Heart right ventricle (tissue), 16 donors: ENCODE measurements around the gene UNC119B. TPM values are rescaled to one million over a fixed set of nuclear protein-coding genes. Genes with fewer than 3 reads are reported as not detected.

Experiments used
- ATAC-seq, 8 donors: fragments of 200-7000 bp; cut with Tn5 transposase; one replicate each; pipeline ENCODE4 v1.9.1; 2020; ENCODE audit warnings: mild to moderate bottlenecking in 8 of 8, moderate library complexity in 8 of 8, moderate number of reproducible peaks in 1 of 8
- DNase-seq, 2 donors: peaks; one replicate each; pipeline ENCODE4 v3.0.0-alpha.2; 2020
- H3K27ac ChIP-seq, 10 donors: fragments of 200-600 bp; sonication (generic) in 2 of 10; one replicate each; pipeline versions ENCODE4 v1.5.0 to v1.8.0; 2020 to 2022; ENCODE audit warnings: mild to moderate bottlenecking in 3 of 10
- H3K27me3 ChIP-seq, 7 donors: fragments of 200-600 bp; one replicate each; pipeline ENCODE4 v1.8.0; 2021 to 2022; ENCODE audit warnings: mild to moderate bottlenecking in 2 of 7
- H3K36me3 ChIP-seq, 9 donors: fragments of 200-600 bp; sonication (generic) in 1 of 9; one replicate each; pipeline versions ENCODE4 v1.5.0 to v1.8.0; 2020 to 2022; ENCODE audit warnings: mild to moderate bottlenecking in 2 of 9
- H3K4me1 ChIP-seq, 9 donors: fragments of 200-600 bp; sonication (generic) in 1 of 9; one replicate each; pipeline versions ENCODE4 v1.5.0 to v1.8.0; 2020 to 2022; ENCODE audit warnings: mild to moderate bottlenecking in 4 of 9
- H3K4me3 ChIP-seq, 10 donors: fragments of 200-600 bp; sonication (generic) in 2 of 10; one replicate each; pipeline versions ENCODE4 v1.5.0 to v1.8.0; 2020 to 2022; ENCODE audit warnings: mild to moderate bottlenecking in 7 of 10, moderate library complexity in 2 of 10
- H3K9me3 ChIP-seq, 11 donors: fragments of 200-600 bp in 10 of 11; sonication (generic) in 2 of 11; one replicate each; pipeline versions ENCODE4 v1.5.0 to v1.8.0; 2013 to 2022; ENCODE audit warnings: mild to moderate bottlenecking in 2 of 11, control low read depth in 1 of 11, moderate library complexity in 1 of 11
- WGBS, 2 donors: extraction: QIAGEN DNeasy Blood & Tissue Kit; methylation state at CpG; one replicate each; pipeline ENCODE4 v1.1.7; 2013; ENCODE audit warnings: inconsistent platforms in 1 of 2; 5-methylcytosine and 5-hydroxymethylcytosine counted together
- intact Hi-C, 10 donors: fragments of 100-400 bp; cut with DNase I; formaldehyde crosslinking; loops; one replicate each; pipeline versions ENCODE4 v1.11.1 to v1.14.2; 2022
- polyA plus RNA-seq, 2 donors: library from polyadenylated mRNA; stranded (reverse); fragments of 200-250 nt; gene quantifications; one replicate each; pipeline ENCODE4 v1.2.3, GENCODE V29; 2013
- total RNA-seq, 10 donors: library from RNA; stranded (reverse); fragmentation: NEBNext Ultra II Directional in 3 of 10; extraction: Animal tissue kit (Norgen Biotek cat#: 25700) in 3 of 10; gene quantifications; one replicate each; pipeline versions ENCODE4 v1.2.1 to v1.2.4, GENCODE V29; 2021 to 2023
- TF ChIP-seq, protein P1 (sequence below), 9 donors: fragments of 200-600 bp; sonication (generic) in 2 of 9; IDR thresholded peaks; one replicate each; pipeline versions ENCODE4 v1.5.0 to v1.8.0; 2021 to 2022; ENCODE audit warnings: antibody characterized with exemption in 9 of 9, mild to moderate bottlenecking in 5 of 9, moderate library complexity in 1 of 9
- donor health status: Arrhythmogenic right ventricular cardiomyopathy.
- donor health status: ischemic (EF 13 %, LVEDD 7.1; RV severe dilation, severe dysfunction).
- donor health status: healthy with polysubstance abuse.
- donor health status: DM: no; HTN: yes; CAD: no.
- donor health status: DM: no; HTN: no; CAD: no.
- donor health status: ischemic (EF 25% LVEDD 6.9; RV normal size, moderate dysfunction).
- donor health status: ischemic (EF 25% LVEDD 5.7; RV mildly dilated, moderate dysfunction).
- donor health status: healthy.
- donor health status: DM: yes; HTN: yes; CAD: no.
- donor health status: Ischemic cardiomyopathy.
- donor health status: ischemic (EF 35%, LVEDD 5.7; RV mildly dilated, moderate dysfunction).
- donor health status: nonischemic (EF 11% LVEDD 7.7; RV severe dilation, severe dysfunction).
- donor health status: DM: yes; HTN: yes; CAD: no.
- donor health status: PGD.
- donor health status: ischemic (EF 29% LVEDD 5.4; RV normal size, mild dysfunction).
- donor health status: nonischemic (EF 23%, LVEDD 6.1; RV moderate dilation, normal function).

The UNC119B gene
- total and polyA plus RNA-seq, 12 donors, result 5.0 to 15.4 (median 9.3) TPM

- Histone ChIP-seq H3K27ac (peak overlapping the region; percentile 38 to 92 (median 84)), H3K4me1 (peaks cover 22 to 95% (median 72%) of the 10 kb centered on the region in 9 donors), H3K4me3 (no peak overlapping the region), H3K27me3 (no peaks in the 10 kb centered on the region), H3K36me3 (peaks cover 0 to 91% (median 44%) of the 10 kb centered on the region in 9 donors), H3K9me3 (no peaks in the 10 kb centered on the region)
- DNase-seq (no peak), ATAC-seq (no peak)
- intact Hi-C loops, result no loop called here
- WGBS, 2 donors, result 93% methylated on average over 7 of the region's 7 CpGs
- TF ChIP-seq, protein P1, sequence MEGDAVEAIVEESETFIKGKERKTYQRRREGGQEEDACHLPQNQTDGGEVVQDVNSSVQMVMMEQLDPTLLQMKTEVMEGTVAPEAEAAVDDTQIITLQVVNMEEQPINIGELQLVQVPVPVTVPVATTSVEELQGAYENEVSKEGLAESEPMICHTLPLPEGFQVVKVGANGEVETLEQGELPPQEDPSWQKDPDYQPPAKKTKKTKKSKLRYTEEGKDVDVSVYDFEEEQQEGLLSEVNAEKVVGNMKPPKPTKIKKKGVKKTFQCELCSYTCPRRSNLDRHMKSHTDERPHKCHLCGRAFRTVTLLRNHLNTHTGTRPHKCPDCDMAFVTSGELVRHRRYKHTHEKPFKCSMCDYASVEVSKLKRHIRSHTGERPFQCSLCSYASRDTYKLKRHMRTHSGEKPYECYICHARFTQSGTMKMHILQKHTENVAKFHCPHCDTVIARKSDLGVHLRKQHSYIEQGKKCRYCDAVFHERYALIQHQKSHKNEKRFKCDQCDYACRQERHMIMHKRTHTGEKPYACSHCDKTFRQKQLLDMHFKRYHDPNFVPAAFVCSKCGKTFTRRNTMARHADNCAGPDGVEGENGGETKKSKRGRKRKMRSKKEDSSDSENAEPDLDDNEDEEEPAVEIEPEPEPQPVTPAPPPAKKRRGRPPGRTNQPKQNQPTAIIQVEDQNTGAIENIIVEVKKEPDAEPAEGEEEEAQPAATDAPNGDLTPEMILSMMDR (IDR thresholded peaks at IDR 0.05), result no peak
These were observed 10.7 kb upstream of the UNC119B start for GRCh38 chr12:120699553-120699952.

DNA sequence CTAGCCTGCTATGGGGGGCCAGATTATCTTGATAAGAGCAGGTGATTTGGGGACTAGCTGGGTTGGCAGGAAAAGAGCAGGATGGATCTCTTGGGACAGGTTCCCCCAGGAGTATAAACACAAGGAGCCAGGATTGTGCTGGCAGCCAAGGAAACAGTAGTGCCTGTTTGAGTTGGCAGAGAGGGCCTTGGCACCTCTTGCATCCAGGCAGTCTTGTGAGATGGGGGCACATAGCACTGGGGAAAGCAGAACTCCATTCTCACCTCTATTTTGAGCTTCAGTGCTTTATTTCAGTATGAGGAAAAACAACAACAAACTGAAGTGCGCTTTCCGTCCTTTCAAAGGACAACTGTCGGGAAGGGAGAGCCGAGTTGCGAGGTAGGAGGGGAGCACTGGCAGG is 9.4 kb upstream of the UNC119B start:
- intact Hi-C loops, result no loop called here
- Histone ChIP-seq H3K4me1 (peaks cover 22 to 85% (median 72%) of the 10 kb centered on the region in 9 donors), H3K27ac (peak overlapping the region; percentile 20 to 92 (median 83)), H3K36me3 (peaks cover 0 to 87% (median 32%) of the 10 kb centered on the region in 9 donors), H3K4me3 (no peak overlapping the region), H3K9me3 (no peaks in the 10 kb centered on the region), H3K27me3 (no peaks in the 10 kb centered on the region)
- ATAC-seq, result peak in 3 of 8 donors; percentile 28 to 49 (median 42)
- TF ChIP-seq, protein P1 (IDR thresholded peaks at IDR 0.05), result no peak
- no peak for DNase-seq
- 38 to 55% methylated on average over 5 of the region's 5 CpGs for WGBS, 2 donors

DNA sequence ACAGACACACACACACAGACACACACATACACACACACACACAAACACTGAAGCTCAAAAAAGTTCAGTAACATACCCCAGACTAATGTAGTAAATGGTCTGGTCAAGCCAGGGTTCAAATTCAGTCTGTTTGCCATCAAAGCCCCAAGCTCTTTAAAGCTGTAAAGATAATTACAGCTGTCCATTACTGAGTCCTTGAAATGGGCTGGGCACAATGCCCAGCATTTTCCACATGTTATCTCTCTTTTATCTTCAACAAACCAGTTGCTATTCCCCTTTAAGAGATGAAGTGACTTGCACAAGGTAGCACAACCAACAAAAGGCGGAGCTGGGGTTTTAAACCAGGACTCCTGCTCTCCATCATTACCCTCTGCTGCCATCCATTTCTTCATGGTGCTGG is 7.6 kb upstream of the UNC119B start:
- ATAC-seq, result peak in 1 of 8 donors; percentile 9
- Histone ChIP-seq H3K9me3 (no peaks in the 10 kb centered on the region), H3K27me3 (no peaks in the 10 kb centered on the region), H3K4me1 (peaks cover 16 to 70% (median 59%) of the 10 kb centered on the region in 9 donors), H3K27ac (peak overlapping the region in 9 of 10 donors; percentile 32 to 92 (median 61)), H3K36me3 (peaks cover 0 to 70% (median 17%) of the 10 kb centered on the region in 9 donors), H3K4me3 (no peak overlapping the region)
- TF ChIP-seq, protein P1 (IDR thresholded peaks at IDR 0.05), result no peak
- intact Hi-C loops, result no loop called here
- no peak for DNase-seq
- WGBS, 2 donors, result 93 to 100% methylated on average over 1 of the region's 1 CpG

DNA sequence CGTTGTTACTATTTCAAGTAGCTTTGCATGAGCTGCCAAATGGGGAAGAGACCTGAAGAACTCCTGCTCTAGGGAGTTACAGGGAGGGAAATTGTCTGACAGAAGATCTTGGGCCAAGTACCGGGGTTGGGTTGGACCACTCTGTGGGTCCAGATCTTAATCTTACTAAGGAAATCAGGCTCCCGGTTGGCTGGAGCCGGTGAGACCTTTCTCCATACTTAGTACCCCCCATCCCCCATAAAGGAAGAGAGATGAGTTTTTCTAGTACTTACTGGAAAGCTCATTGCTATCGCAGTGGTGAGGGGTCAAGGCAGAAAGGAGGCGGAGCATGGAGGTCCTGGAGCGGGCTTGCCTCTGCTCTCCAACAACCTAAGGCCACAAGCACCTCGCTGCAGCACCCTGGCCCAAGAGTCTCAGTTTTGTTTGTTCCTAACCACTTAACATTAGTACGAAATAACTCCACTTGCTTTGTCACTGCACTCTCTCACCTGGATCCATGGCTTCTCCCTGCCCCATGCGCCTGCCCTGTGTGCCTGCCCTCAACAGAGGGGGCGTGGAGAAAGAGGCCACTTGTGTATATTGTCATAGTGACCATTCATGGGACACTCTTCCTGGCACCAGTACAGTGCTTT is 6.8 kb upstream of the UNC119B start:
- Histone ChIP-seq H3K27me3 (no peaks in the 10 kb centered on the region), H3K27ac (peak overlapping the region in 9 of 10 donors; percentile 32 to 92 (median 61)), H3K4me3 (no peak overlapping the region), H3K4me1 (peaks cover 12 to 62% (median 54%) of the 10 kb centered on the region in 9 donors), H3K9me3 (no peaks in the 10 kb centered on the region), H3K36me3 (peaks cover 0 to 62% (median 11%) of the 10 kb centered on the region in 9 donors)
- DNase-seq (peak in 1 of 2 donors; percentile 29), ATAC-seq (peak in 7 of 8 donors; percentile 31 to 72 (median 50))
- WGBS, 2 donors, result 66 to 67% methylated on average over 11 of the region's 11 CpGs
- intact Hi-C loops, result no loop called here
- TF ChIP-seq, protein P1 (IDR thresholded peaks at IDR 0.05), result no peak
